COR-L47 (cell line): ENCODE results near the gene ZNF580.

Source experiments
- DNase-seq: peaks from one replicate; lab custom pipeline; 2025; lab: John Stamatoyannopoulos, UW

ZNF580 gene

DNA sequence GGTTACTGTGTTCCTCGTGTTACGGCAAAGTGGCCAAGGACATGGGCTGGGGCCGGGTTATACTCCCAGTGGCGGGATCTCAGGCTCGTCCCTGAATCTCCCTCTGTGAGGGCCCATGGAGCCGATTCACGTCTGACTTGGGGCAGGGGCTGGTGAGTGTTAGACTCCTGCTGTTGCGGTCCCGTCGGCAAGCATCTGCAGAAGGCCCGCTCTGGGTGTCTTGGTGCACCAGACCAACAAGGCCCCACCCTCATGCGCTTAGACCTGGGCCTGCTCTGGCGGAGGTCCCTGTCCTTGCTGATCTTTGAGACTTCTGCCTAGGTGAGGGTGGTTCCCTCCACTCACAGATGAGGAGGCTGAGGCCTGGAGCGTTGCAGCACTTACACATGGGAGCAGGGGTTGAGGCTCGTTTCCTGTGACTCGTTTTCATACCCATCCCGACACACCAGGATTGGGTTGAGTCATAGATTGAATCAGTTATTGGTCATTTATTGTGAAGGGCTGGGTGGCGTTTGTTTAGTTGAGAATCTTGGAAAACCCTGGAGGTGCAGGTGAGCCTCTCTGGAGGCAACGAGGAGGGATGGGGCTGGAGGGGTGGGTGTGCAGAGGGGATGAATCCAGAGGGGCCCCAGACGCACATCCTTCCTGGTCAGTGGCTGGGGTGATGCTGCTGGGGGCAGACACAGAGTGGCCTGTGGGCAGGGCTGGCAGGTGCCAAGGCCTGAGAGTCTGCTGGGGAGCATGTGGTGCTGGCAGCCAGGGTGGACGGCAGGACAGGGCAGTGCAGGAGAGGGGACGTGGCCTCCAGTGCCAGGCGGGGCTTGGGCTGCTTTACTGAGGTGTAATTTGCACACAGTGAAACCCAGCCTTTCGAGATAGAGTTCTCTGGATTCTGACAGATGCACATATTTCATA, 38.8 kb downstream of the ZNF580 start:
- DNase-seq, result no peak

DNA sequence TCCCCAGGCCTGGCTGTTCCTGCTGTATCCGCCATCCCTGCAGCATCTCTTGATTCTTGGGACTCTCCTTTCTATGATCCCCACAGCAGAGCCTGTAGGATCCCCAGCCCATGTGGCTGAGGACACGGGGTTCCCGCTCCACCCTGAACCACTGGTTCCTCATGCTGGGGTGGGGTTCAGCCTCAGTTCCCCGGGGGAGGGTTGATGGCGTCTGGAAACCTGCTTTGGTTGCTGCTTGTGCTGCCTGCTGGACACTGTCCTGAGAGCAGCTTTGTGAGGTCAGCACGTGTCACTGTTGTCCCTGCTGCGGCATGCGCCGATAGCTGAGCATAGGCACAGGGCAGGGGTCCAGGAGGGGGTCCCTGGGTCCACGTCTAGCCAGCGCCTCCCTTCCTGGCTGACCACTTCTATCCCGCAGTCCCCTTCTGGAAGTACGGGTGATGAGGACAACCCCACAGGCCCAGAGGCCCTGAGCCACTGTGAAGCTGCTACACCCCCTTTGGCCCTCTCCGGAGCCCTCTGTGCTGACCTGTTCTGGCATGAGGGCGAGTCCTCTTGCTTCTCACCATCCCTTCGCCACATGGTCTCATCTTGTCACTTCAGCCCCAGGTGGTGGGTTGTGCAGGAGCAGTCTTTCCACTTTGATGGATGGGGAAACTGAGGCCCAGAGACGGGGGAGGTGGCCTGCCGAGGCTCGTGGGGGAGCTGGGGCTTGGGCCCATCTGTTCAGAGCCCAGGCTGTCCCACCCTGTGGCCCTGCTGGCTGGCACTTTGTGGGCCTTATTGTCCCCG, 39.7 kb downstream of the ZNF580 start:
- no peak for DNase-seq

DNA sequence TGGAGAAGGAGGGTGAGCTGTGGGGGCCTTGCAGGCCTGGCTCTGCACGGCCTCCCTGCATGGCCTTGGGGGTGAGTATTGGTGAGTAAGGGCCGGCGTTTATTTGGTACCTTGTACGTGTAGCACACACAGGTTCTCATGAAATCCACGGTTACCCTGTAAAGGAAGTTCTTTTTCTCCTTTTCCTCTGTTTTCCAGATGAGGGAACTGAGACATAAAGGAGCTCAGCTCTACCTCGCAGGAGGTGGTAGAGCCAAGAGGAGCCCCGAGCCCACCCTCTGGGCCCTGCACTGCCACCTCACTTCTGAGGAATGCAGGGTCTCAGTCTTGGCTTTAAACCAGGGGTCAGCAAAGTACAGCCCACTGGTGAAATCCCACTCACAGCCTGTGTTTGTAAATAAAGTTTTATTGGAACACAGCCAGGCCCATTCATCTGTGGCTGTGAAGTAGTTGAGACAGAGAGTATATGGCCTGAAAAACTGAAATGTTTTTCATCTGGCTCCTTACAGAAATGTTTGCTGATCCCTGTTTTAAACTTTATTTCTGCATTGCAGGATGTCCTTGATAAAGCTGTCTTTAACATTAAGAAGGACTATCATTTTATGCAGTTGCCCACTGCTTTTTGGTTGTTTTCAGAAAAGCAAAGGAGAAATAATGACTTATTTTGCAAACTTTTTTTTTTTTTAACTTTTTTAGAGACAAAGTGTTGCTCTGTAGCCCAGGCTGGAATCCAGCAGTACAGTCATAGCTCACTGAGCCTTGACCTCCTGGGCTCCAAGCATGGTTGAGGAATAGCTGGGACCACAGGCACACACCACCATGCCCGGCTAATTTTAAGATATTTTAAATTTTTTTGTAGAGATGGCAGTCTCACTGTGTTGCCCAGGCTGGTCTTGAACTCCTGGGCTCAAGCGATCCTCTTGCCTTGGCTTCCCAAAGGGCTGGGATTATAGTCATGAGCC, 40.6 kb downstream of the ZNF580 start:
- no peak for DNase-seq

DNA sequence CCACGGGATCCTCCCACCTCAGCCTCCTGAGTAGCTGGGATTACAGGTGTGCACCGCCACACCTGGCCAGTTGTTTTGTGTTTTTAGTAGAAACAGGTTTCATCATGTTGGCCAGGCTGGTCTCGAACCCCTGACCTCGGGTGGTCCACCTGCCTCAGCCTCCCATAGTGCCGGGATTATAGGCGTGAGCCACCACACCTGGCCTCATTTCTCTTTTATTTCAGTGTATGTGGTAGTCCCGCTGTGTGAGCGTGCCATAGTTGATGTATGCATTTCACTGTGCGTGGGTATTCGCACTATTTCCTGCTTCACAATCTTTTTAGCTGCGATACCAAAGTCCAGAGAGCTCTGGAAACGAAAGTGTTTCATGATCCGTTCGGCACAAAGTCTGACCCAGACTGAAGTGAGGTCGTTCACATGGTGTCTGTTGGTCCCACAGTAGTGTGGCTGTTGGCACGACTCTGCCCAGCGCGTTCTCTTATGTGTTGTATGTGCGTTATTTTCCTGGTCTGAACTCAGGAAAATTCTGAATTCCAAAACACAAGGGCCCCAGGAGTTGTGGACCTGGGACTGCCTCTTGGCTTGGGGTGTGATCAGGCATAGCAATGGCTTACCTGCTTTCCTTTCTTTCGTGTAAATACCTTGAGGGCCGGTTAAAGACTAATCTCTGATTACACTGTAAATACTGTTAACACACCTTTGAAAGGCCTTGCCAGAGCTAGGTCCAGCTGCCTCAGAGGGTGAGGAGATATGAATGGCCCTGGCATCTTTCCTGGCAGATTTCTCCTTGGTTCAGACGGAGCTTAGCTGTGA, 42.9 kb downstream of the ZNF580 start:
- no peak for DNase-seq

DNA sequence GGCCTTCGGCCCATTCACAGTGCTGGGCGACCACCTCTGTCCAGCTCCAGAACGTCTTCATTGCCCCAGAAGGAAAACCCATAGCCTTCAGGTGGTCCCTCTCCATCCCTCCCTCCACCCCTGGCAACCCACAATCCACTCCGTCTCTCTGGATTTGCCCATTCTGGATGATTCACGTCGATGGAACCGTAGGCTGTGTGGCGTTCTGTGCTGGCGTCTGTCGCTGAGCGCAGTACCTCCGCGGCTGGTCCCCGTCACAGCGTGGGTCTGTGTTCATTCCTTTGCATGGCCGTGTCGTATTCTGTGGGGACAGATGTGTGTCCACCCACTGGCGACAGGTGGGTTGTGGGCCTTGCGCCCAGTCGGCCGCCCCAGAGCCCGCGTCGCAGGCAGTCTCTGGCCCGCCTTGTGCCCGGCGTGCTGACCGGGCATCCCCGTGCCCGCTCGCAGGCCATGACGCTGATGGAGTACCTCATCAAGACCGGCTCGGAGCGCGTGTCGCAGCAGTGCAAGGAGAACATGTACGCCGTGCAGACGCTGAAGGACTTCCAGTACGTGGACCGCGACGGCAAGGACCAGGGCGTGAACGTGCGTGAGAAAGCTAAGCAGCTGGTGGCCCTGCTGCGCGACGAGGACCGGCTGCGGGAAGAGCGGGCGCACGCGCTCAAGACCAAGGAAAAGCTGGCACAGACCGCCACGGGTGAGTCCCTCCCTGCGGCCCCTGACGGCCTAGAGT, 44.3 kb downstream of the ZNF580 start:
- no peak for DNase-seq

DNA sequence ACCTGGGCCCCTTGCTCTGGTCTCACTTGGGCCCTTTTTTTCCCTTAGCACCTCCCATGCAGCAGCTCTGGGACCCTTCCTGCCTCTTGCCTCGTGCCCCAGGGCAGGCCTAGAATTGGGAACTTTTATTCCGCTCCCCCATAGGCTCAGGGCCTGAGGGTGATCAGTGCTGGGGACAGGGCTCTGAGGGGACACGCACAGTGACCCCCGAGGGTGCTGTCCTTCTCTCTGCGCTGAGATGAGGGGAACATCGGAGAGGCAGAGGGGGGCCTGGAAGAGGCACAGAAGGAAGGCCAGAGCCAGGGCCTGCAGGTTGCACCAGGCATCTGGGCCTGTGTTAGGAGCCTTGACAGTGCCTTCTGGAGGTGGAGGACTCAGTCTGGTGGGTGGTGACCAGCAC, 45.0 kb downstream of the ZNF580 start:
- no peak for DNase-seq

DNA sequence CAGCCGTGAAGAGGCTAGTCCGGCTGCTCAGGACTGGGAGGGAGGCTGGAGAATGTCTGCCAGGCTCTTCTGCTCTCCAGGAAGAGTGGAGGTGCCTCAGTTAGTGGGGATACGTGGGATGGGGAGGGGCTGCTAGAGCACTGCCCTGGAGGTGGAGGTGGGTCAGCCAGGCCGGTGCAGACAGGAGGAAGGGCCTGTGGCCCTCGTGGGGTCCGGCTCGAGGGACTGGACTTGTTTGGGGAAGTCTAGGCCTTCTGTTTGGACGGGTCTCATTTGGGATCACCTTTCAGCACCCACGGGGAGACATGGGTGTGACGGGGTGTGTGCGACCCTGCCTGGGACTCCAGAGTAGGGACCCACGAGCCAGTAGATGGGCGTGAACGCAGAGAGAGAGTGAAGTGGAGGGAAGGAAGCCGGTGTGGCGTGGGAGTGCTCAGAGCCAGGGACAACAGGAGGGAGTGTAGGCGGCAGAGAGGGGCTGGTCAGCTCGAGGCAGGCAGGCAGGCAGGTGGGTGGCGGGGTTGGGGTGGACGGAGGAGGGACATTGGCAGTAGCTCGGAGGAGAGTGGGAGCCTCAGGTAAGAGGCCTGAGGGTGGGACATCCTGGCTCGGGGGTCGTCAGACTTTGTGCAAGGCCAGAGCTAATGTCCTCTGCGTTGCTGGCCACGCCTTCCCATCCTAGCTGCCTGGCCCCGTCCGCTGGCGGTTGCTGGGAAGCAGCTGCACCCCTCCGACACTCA, 45.7 kb downstream of the ZNF580 start:
- DNase-seq, result no peak

DNA sequence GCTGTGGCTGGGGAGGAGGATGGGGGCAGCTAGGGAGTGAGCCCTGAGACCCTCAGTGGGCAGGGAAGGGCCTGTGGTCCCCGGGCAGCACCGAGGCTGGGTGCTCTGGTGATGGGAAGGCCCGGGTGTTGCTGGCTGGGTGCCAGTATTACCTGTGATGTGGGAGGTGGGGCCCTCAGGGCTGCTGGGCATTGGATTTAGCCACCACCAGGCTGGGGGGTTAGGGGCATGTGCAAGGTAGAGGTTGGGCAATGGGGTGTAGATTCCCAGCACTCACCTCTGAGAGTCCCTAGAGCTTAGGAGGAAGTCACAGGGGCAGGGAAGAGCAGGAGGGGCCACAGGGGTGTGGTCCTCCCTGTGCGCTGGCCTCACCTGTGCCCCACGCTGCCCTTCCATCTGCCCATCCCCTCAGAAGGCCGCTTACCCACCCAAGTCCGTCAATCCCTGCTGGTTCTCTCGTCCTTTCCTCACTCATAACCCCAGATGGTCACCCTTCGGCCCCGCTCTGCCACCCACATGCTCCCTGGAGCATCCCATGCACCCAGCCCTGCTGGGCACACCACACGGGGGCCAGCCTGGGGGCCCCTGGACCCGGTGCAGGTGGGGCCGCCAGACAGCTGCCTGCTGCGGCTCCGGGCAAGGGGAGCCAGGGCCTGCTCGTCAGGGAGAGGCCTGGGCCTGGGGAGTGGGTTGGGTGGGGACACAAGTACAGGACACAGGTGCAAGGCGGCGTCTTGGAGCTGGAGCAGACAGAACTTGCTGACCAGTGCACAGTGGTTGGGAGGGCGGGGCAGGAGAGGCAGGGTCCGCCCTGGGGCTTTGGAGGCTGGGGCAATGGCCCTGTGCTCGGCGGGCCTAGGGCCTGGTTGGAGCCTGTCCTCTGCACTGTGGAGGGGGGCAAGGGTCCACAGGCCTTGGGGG, 46.7 kb downstream of the ZNF580 start:
- DNase-seq, result no peak

DNA sequence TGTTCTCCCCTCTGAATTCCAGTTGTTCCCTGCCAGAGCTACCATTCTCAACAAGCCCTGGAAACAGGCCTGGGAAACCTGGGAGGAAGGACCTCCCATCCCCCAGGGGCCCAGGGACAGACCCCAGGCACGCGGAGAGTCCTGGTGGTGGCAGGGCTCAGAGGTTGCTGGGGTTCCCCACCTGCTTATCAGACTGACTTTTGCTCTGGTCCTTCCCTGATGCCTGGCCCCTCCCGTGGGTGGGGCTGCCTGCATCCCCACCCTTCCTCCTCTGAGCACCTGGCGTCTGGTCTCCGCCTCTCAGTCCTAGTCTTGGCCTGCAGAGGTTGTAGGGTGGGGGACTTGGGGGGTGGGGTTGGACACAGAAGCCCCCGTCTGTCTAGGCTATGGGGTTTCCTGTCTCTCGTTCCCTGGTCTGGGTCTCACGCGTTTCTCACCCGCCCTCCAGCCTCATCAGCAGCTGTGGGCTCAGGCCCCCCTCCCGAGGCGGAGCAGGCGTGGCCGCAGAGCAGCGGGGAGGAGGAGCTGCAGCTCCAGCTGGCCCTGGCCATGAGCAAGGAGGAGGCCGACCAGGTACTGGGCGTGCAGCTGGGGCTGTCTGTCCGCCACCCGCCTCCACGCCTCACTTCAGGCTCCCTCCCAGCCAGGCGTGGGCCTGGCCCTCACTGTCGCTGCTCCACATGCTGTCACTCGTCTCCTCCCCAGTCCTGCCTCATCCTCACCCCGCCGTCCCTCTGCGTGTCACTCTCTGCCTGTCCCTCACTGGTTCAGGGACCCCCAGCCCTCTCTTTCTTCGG, 47.8 kb downstream of the ZNF580 start:
- peak; percentile 55 for DNase-seq

DNA sequence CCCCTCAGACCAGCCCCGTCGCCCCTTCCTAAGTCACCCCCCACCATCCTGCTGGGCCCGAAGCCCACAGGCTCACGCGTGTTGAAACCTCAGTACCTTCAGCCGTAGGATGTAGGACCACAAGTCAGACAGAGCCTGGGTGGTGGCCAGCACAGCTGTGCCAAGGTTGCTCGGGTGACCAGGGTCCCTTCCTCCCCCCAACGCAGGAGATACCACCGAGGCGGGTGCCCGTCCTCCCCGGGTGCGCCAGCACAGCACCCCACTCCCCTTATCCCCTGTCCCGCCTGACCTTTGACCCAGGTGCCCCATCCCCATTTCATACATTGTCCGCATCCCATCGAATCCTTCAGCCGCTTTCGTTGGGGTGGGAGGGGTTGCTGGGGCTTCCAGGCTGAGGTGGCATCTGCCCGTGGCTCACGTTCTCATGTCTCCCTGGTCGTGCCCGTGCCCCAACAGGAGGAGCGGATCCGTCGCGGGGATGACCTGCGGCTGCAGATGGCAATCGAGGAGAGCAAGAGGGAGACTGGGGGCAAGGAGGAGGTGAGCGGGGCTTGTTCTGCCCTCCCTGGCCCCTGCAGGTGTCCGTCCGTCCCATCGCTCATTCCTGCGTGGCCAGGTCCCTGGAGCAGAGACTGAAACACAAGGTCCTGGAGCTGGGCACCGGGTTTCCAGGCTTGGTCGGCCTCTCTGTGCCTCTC, 48.8 kb downstream of the ZNF580 start:
- no peak for DNase-seq

DNA sequence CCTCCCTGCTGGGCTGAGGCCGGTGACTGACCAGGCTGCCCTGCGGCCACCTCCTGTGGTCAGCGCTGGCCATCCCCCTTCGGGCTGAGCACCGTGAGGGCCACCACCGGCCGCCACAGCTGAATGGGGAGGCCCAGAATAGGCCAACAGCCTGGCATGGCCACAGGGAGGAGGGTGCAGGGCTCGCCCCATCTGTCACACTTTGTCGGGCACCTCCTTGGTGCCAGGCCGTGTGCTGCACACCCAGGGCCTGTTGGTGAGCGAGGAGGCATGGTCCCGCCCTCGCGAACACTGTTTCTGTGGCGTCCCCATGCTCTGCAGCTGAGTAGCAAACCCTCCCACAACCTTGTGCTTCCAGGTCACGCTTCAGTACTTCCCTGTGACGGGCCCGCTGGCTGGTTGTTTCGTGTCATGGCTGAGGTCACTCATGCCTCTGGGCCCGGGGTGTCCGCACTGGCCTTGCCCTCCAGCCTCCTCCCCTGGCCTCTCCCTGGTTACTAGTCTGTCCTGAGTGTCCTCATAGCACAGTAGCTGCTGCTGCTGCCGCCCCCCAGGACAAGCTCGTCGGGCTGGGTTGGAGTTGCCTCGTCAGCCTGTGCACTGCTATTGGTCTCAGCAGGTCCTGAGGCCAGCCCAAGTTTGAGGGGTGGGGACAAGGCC, 49.4 kb downstream of the ZNF580 start:
- DNase-seq, result no peak

DNA sequence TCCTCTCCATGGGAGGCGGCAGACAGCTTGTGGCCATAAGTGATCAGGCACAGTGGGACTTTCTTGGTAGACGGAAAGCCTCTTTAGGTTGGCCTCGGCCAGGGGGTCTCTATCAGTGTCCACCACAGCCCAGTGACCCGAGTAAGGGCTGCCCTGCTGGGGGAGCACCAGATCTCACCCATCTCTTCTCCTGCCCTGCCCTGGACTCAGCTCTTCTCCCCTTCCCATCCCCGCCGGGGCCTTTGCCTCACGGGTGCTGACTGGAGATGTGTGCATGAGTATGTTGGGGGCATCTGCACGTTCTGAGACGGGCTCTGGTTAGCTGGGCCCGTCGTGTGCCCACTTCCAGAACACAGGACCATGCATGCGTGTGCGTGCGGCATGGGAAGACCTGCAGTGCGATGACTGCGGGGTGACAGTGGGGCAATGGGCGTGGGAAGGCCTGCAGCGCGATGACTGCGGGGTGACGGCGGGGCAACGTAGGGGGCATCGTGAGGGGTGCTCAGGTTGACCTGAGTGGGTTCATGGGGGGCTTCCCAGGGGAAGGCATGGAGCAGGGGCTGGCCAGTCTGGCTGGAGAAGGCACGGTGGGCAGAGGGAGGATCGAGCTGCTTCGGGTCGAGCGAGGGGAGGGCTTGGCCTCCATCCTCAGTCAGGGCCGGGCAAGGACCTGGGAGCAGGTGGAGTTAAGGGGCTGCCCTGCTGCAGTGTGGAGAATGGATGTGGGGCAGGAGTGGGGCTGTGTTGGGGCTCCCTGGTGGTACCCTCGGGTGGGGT, 50.2 kb downstream of the ZNF580 start:
- DNase-seq, result no peak

DNA sequence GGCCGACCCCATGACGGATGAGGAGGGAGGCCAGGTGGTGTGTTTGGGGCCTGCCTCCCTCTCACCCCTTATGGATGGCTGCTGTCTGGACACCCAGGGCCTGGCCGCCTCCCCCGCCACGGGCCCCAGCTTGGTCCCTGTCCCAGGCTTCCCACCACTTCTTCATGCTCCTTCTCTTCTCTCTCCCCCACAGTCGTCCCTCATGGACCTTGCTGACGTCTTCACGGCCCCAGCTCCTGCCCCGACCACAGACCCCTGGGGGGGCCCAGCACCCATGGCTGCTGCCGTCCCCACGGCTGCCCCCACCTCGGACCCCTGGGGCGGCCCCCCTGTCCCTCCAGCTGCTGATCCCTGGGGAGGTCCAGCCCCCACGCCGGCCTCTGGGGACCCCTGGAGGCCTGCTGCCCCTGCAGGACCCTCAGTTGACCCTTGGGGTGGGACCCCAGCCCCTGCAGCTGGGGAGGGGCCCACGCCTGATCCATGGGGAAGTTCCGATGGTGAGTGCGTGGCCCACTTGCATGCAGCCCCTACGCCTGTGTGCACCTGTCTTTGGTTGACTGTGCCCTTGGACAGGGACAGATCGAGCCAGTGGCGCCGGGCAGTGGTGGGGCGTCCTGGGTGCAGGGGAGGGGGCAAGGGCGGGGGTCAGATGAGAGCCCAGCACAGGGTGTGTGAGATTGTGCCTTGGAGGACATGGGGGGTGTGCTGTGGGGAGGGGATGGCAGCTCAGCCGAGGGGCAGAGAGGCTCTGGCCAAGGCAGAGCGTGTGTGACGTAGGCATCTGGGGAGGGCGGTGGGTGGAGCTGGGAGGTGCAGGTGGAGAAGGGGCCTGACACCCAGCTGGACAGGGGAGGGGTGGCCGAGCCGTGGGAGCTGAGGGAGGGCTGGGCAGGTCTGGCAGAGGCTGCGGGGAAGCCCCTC, 51.0 kb downstream of the ZNF580 start:
- DNase-seq, result no peak

DNA sequence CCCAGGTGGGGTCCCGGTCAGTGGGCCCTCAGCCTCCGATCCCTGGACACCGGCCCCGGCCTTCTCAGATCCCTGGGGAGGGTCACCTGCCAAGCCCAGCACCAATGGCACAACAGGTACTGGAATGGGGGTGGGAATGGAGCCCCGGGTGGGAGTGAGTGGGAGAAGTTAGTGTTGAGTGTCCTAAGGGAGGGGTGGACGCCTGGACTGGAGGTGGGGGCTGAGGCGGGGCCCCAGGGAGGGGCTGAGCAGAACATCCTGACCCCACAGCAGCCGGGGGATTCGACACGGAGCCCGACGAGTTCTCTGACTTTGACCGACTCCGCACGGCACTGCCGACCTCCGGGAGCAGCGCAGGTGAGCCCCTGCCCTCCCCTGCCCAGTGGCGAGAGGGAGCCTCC, 51.9 kb downstream of the ZNF580 start:
- DNase-seq, result no peak
